ENCODE measurements around the gene CRYBB2. TPM values are rescaled to one million over a fixed set of nuclear protein-coding genes. Genes with fewer than 3 reads are reported as not detected.

Gene CRYBB2
- total RNA-seq, 1 experiment from 2014 or later: not detected

DNA sequence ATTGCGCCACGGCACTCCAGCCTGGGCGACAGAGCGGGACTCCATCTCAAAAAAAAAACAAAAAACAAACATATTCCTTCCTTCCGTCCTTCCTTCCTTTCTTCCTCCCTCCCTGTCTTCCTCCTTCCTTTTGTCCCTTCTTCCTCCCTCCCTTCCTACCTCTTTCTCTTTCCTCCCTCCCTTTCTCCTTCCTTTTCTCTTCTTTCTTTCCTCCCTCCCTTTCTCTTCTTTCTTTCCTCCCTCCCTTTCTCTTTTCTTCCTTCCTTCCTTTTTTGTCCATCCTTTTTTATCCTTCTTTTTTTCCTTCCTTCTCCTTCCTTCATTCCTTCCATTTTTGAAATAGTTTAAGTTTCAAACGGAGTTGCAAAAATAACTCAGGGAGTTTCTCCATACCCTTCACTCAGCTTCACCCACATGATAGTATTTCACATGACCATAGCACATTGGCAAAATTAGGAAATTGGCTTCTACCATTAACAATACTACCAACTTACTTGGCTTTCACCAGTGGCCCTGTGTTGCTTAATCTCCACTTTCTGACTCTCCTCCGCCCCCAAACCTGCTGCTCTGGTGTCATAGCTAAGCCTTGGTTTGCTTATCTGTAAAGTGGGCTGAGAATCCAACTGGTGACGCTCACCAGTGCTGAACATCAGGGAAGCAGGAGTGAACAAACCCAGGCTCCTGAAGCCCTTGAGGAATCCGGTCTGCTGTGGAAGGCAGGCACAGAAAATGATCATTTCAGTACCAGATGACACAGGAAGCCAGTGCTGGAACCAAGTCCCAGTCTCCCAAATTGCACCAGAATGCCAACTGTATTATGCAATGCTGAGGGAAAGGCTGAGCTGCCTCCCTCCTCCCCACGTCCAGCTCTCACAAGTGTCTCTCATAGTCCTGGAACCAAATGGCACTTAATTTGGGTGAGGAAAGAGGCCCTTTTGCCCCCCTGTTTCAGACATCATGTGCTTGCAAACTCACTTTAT is 37.0 kb upstream of the CRYBB2 start:
- CTCF ChIA-PET: no interaction called here
- DNase-seq (ENCODE audit: low spot score): no peak
- no TSS peak for BruUV-seq (replicated peaks)
- H3K4me1 ChIP-seq (ENCODE audit: insufficient read depth, low read length, poor library complexity, severe bottlenecking): no peaks in the 10 kb centered on the region
- no peaks in the 10 kb centered on the region for H3K9me3 ChIP-seq (ENCODE audit: low read depth, low read length, poor library complexity, severe bottlenecking)
- no peak overlapping the region for H3K4me3 ChIP-seq (ENCODE audit: low read depth, low read length, poor library complexity, severe bottlenecking)
- TF ChIP-seq, protein P1, sequence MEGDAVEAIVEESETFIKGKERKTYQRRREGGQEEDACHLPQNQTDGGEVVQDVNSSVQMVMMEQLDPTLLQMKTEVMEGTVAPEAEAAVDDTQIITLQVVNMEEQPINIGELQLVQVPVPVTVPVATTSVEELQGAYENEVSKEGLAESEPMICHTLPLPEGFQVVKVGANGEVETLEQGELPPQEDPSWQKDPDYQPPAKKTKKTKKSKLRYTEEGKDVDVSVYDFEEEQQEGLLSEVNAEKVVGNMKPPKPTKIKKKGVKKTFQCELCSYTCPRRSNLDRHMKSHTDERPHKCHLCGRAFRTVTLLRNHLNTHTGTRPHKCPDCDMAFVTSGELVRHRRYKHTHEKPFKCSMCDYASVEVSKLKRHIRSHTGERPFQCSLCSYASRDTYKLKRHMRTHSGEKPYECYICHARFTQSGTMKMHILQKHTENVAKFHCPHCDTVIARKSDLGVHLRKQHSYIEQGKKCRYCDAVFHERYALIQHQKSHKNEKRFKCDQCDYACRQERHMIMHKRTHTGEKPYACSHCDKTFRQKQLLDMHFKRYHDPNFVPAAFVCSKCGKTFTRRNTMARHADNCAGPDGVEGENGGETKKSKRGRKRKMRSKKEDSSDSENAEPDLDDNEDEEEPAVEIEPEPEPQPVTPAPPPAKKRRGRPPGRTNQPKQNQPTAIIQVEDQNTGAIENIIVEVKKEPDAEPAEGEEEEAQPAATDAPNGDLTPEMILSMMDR (conservative IDR thresholded peaks at IDR 0.05; ENCODE audit: low read depth, low read length): no peak
- no peak for TF ChIP-seq EZH2 (IDR thresholded peaks at IDR 0.05; ENCODE audit: borderline replicate concordance, low read depth, low read length, poor library complexity, severe bottlenecking)
- POLR2A ChIA-PET (ENCODE audit: low non-redundant PET): interaction anchor here (0.5 to 0.6 kb wide), 3 partner anchors 14 to 407 kb away, joined by 3 to 4 read pairs (median 3); no protein-coding TSS in a partner anchor
- no peaks in the 10 kb centered on the region for H3K27me3 ChIP-seq (replicated peaks; ENCODE audit: insufficient read depth, low read depth, low read length, poor library complexity)
- no peaks in the 10 kb centered on the region for H3K36me3 ChIP-seq (ENCODE audit: insufficient read depth, low read length, poor library complexity, severe bottlenecking)
- intact Hi-C loops (cut with micrococcal nuclease; ENCODE audit: unreplicated experiment): no loop called here
- no peak overlapping the region for H3K27ac ChIP-seq (ENCODE audit: low read depth, low read length, poor library complexity, severe bottlenecking)

DNA sequence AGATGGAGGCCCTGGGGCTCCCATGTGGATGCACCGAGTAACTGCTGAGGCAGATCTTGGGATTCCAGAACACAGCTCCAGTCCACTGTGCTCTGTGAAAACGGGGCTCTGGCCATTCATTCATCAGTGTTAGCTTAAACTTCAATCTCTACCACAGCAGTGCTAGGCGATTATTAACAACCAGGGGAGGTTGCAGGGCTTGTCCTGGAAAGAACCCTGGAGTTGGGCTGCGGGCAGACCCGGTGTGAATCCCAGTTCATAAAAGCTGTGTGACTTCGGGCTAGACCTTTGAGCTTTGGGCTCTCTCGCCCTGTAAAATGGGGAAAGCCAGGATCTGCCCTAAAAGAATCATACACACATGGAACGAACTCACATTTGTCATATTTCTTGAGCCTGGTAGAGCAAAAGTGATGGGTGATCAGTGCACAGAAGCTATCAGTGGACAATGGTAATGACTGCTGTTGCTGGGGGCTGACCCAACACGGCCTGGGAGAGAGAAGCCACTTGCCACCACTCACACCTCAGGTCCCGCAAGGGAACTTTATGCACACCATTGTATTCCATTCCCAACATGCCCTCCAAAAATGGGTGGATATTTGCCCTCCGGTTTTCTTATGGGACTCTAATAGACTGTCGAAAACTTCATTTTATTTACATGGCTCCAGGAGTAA is 35.4 kb upstream of the CRYBB2 start:
- intact Hi-C loops (cut with micrococcal nuclease; ENCODE audit: unreplicated experiment): no loop called here
- BruUV-seq (replicated peaks): no TSS peak
- Histone ChIP-seq H3K36me3 (ENCODE audit: insufficient read depth, low read length, poor library complexity, severe bottlenecking) (no peaks in the 10 kb centered on the region), H3K27ac (ENCODE audit: low read depth, low read length, poor library complexity, severe bottlenecking) (no peak overlapping the region), H3K27me3 (replicated peaks; ENCODE audit: insufficient read depth, low read depth, low read length, poor library complexity) (no peaks in the 10 kb centered on the region), H3K4me3 (ENCODE audit: low read depth, low read length, poor library complexity, severe bottlenecking) (no peak overlapping the region), H3K9me3 (ENCODE audit: low read depth, low read length, poor library complexity, severe bottlenecking) (no peaks in the 10 kb centered on the region), H3K4me1 (ENCODE audit: insufficient read depth, low read length, poor library complexity, severe bottlenecking) (no peaks in the 10 kb centered on the region)
- no peak for TF ChIP-seq EZH2 (IDR thresholded peaks at IDR 0.05; ENCODE audit: borderline replicate concordance, low read depth, low read length, poor library complexity, severe bottlenecking)
- TF ChIP-seq, protein P1 (conservative IDR thresholded peaks at IDR 0.05; ENCODE audit: low read depth, low read length): no peak
- DNase-seq (ENCODE audit: low spot score): no peak
- POLR2A ChIA-PET (ENCODE audit: low non-redundant PET): no interaction called here
- CTCF ChIA-PET: no interaction called here

DNA sequence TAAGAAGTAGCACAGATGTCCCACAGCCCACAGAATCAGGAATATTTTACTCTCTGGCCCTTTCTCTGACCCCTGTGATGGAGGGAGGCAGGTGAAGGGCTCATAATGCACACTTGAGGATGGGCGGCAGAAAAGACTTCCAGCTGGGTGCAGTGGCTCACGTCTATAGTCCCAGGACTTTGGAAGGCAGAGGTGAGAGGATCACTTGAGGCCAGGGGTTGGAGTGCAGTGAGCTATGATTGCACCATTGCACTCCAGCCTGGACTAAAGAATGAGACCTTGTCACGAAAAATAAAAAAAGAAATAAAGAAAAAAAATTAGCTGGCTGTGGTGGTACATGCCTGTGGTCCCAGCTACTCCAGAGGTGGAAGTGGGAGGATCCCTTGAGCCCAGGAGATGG is 33.3 kb upstream of the CRYBB2 start:
- Histone ChIP-seq H3K4me3 (ENCODE audit: low read depth, low read length, poor library complexity, severe bottlenecking) (no peak overlapping the region), H3K27me3 (replicated peaks; ENCODE audit: insufficient read depth, low read depth, low read length, poor library complexity) (no peaks in the 10 kb centered on the region), H3K27ac (ENCODE audit: low read depth, low read length, poor library complexity, severe bottlenecking) (no peak overlapping the region), H3K9me3 (ENCODE audit: low read depth, low read length, poor library complexity, severe bottlenecking) (no peaks in the 10 kb centered on the region), H3K4me1 (ENCODE audit: insufficient read depth, low read length, poor library complexity, severe bottlenecking) (no peaks in the 10 kb centered on the region), H3K36me3 (ENCODE audit: insufficient read depth, low read length, poor library complexity, severe bottlenecking) (no peaks in the 10 kb centered on the region)
- BruUV-seq (replicated peaks): no TSS peak
- CTCF ChIA-PET: interaction anchor here (0.6 kb wide), 2 partner anchors 105 to 191 kb away, joined by 3 to 5 read pairs; no protein-coding TSS in a partner anchor
- POLR2A ChIA-PET (ENCODE audit: low non-redundant PET): no interaction called here
- no peak for TF ChIP-seq EZH2 (IDR thresholded peaks at IDR 0.05; ENCODE audit: borderline replicate concordance, low read depth, low read length, poor library complexity, severe bottlenecking)
- TF ChIP-seq, protein P1 (conservative IDR thresholded peaks at IDR 0.05; ENCODE audit: low read depth, low read length): no peak
- intact Hi-C loops (cut with micrococcal nuclease; ENCODE audit: unreplicated experiment): no loop called here
- DNase-seq (ENCODE audit: low spot score): no peak

All from A673 (cell line).